Activated CD4-positive, alpha-beta T cell treated with anti-CD3 and anti-CD28 coated beads, Interleukin-2, amount 10 ng/mL, durations not matched to agents 7 days and 5 days (primary cell): Measurements from ENCODE around the gene HYAL3. TPM values are rescaled to one million over a fixed set of nuclear protein-coding genes. Genes with fewer than 3 reads are reported as not detected.
"Not testable (repeated sequence)": the region's sequence is repeated elsewhere in the genome, so short reads cannot be mapped to it uniquely, and the experiment has no call there.

Experiments
- CTCF ChIA-PET: fragments of 350-600 bp; sonication (Branson Sonifier 250); formaldehyde crosslinking; loops from one replicate; lab custom pipeline; 2021; ENCODE audit warnings: antibody characterized with exemption; lab: Charles Lee
- POLR2A ChIA-PET: fragments of 350-600 bp; sonication (Branson Sonifier 250); formaldehyde crosslinking; loops from one replicate; lab custom pipeline; 2021; ENCODE audit warnings: antibody characterized with exemption; lab: Charles Lee
- DNase-seq: peaks from one replicate; pipeline ENCODE4 v3.0.0-alpha.2; 2020
- H3K27ac Mint-ChIP-seq: one replicate; pipeline ENCODE4 v1.8.0; 2021; ENCODE audit warnings: mild to moderate bottlenecking, moderate library complexity, mixed read lengths
- H3K27me3 Mint-ChIP-seq: one replicate; pipeline ENCODE4 v1.8.0; 2021; ENCODE audit warnings: mixed read lengths
- H3K36me3 Mint-ChIP-seq: one replicate; pipeline ENCODE4 v1.8.0; 2021; ENCODE audit warnings: low read depth, mixed read lengths
- H3K4me1 Mint-ChIP-seq: one replicate; pipeline ENCODE4 v1.8.0; 2021; ENCODE audit warnings: mixed read lengths
- H3K4me3 Mint-ChIP-seq: one replicate; pipeline ENCODE4 v1.8.0; 2021; ENCODE audit warnings: mild to moderate bottlenecking, moderate library complexity, mixed read lengths
- H3K9me3 Mint-ChIP-seq: one replicate; pipeline ENCODE4 v1.8.0; 2021; ENCODE audit warnings: mixed read lengths
- total RNA-seq, 2 experiments: library from RNA; stranded (reverse); gene quantifications; one replicate each; pipeline ENCODE4 v1.2.3, GENCODE V29; 2021

The HYAL3 gene
- total RNA-seq, 2 experiments from 2014 or later = 9.2 to 10.9 TPM

DNA sequence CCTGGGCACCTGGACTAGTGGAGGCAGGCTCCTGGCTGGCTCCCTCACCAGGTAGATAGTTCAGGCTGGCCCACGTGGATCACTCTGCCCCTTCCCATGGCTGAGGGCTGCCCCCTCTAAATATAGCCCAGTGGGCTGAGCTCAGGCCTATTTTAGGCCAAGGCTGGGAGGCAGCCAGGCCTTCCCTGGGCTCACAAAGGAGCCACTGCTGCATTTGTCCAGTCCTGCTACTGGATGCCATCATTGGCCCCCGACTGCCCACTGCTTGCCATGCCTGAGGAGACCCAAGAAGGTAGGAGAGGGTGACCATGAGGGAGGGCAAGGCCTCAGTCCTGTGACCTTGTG lies 20.4 kb downstream of the HYAL3 start, which contains the start of gene LSMEM2:
TSS of gene LSMEM2 (plus strand) at position 208 of the 345 bp plus-strand sequence. CDS start at position 235, 27 bp downstream.
- POLR2A ChIA-PET = no interaction called here
- no peak within 1 kb of the TSS for H3K27ac Mint-ChIP-seq
- no peak within 1 kb of the TSS for H3K4me3 Mint-ChIP-seq
- H3K27me3 Mint-ChIP-seq = peaks cover 37% of the 10 kb centered on the region
- CTCF ChIA-PET = interaction anchor here (0.5 to 2.4 kb wide), 6 partner anchors 10 to 84 kb away, joined by 3 to 9 read pairs (median 6); no protein-coding TSS in a partner anchor
- H3K36me3 Mint-ChIP-seq = no peaks in the 10 kb centered on the region
- H3K9me3 Mint-ChIP-seq = no peaks in the 10 kb centered on the region
- peaks cover 20% of the 10 kb centered on the region for H3K4me1 Mint-ChIP-seq
- DNase-seq = no peak

- no peak for DNase-seq
- Mint-ChIP-seq H3K36me3 (no peaks in the 10 kb centered on the region), H3K27ac (no peak overlapping the region), H3K4me1 (peaks cover 21% of the 10 kb centered on the region), H3K27me3 (peaks cover 39% of the 10 kb centered on the region), H3K4me3 (no peak overlapping the region), H3K9me3 (no peaks in the 10 kb centered on the region)
- CTCF ChIA-PET = interaction anchor here (0.6 to 2.4 kb wide), 5 partner anchors 10 to 272 kb away, joined by 3 to 9 read pairs (median 6); no protein-coding TSS in a partner anchor
- POLR2A ChIA-PET = no interaction called here
Observed at GRCh38 chr3:50278123-50278879, 20.9 kb downstream of the HYAL3 start.

- Mint-ChIP-seq H3K27me3 (peaks cover 44% of the 10 kb centered on the region), H3K4me3 (no peak overlapping the region), H3K4me1 (peaks cover 29% of the 10 kb centered on the region), H3K36me3 (no peaks in the 10 kb centered on the region), H3K27ac (no peak overlapping the region), H3K9me3 (no peaks in the 10 kb centered on the region)
- POLR2A ChIA-PET = no interaction called here
- CTCF ChIA-PET = interaction anchor here (0.6 to 1.9 kb wide), 3 partner anchors 20 to 493 kb away, joined by 5 to 6 read pairs (median 6); partner anchors contain the start of genes HYAL3 and NAA80
- no peak for DNase-seq
Observed at GRCh38 chr3:50276762-50277101, 22.5 kb downstream of the HYAL3 start.

DNA sequence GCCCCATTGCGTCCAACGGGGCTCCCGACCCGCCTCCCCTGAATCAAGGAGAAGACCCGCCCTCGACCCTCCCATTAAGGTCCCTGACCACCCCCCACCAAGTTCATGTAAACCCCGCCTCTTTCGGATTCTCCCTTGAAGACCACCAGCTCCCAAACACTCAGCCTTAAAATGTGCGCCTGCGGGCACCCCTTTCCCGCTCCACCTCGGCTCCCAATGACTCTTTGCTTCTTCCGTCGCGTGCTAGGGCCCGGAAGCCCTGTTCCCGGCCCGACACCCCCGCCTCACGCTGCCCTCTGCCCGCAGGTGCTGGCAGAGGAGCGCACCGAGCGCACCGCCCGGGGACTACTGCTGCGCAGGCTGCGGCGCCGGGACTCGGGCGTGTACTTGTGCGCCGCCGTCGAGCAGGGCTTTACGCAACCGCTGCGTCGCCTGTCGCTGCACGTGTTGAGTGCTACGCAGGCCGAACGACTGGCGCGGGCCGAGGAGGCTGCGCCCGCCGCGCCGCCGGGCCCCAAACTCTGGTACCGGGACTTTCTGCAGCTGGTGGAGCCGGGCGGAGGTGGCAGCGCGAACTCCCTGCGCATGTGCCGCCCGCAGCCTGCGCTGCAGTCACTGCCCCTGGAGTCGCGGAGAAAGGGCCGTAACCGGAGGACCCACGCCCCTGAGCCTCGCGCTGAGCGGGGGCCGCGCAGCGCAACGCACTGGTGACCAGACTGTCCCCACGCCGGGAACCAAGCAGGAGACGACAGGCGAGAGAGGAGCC lies 23.0 kb downstream of the HYAL3 start:
- peak overlapping the region; percentile 9 for H3K27ac Mint-ChIP-seq
- H3K36me3 Mint-ChIP-seq = no peaks in the 10 kb centered on the region
- no peak overlapping the region for H3K4me3 Mint-ChIP-seq
- H3K9me3 Mint-ChIP-seq = no peaks in the 10 kb centered on the region
- H3K27me3 Mint-ChIP-seq = peaks cover 44% of the 10 kb centered on the region
- CTCF ChIA-PET = interaction anchor here (0.6 to 2.9 kb wide), 7 partner anchors 19 to 735 kb away, joined by 3 to 23 read pairs (median 5); partner anchors contain the start of genes GNAI2, HYAL3 and NAA80
- DNase-seq = peak; percentile 51
- POLR2A ChIA-PET = no interaction called here
- H3K4me1 Mint-ChIP-seq = peaks cover 35% of the 10 kb centered on the region

DNA sequence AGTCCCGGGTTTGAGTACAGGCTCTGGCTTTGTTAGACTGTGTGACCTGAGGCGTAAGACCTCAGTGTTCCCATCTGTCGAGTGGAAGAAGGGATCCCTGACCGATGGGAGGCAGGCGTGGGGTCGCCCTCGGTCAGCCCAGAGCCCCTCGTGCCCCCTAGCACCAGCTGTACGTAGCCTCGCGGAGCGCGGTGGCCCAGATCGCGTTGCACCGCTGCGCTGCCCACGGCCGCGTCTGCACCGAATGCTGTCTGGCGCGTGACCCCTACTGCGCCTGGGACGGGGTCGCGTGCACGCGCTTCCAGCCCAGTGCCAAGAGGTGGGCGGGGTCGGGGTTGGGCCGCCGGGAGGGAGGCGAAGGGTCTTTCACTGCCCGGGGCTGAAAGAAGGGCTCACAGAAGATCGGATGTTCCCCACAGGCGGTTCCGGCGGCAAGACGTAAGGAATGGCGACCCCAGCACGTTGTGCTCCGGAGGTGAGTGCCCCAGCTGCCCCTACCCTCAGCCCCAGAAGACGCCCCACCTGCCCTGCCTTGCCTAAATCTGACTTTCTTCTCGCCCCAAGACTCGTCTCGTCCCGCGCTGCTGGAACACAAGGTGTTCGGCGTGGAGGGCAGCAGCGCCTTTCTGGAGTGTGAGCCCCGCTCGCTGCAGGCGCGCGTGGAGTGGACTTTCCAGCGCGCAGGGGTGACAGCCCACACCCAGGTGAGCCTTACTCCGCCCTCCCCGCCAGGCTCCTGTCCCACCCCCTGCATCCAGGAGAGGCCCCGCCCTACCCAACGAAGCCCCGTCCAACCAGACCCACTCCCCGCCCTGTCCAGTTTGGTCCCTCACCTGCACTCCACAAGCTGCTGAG lies 23.8 kb downstream of the HYAL3 start:
- Mint-ChIP-seq H3K4me3 (peak overlapping the region; percentile 32), H3K9me3 (no peaks in the 10 kb centered on the region), H3K4me1 (peaks cover 35% of the 10 kb centered on the region), H3K27me3 (peaks cover 44% of the 10 kb centered on the region), H3K27ac (no peak overlapping the region), H3K36me3 (no peaks in the 10 kb centered on the region)
- ChIA-PET POLR2A (no interaction called here), CTCF (interaction anchor here (0.6 to 2.9 kb wide), 18 partner anchors 12 to 734 kb away, joined by 3 to 23 read pairs (median 4); partner anchors contain the start of genes GNAI2, HYAL3, IFRD2 and NAA80)
- no peak for DNase-seq

- no peaks in the 10 kb centered on the region for H3K9me3 Mint-ChIP-seq
- H3K27me3 Mint-ChIP-seq = peaks cover 44% of the 10 kb centered on the region
- peak; percentile 82 for DNase-seq
- CTCF ChIA-PET = interaction anchor here (0.6 to 2.9 kb wide), 14 partner anchors 11 to 85 kb away, joined by 3 to 23 read pairs (median 4); partner anchors contain the start of genes GNAI2 and IFRD2
- POLR2A ChIA-PET = no interaction called here
- H3K4me3 Mint-ChIP-seq = peak overlapping the region; percentile 48
- H3K4me1 Mint-ChIP-seq = peaks cover 35% of the 10 kb centered on the region
- H3K36me3 Mint-ChIP-seq = no peaks in the 10 kb centered on the region
- H3K27ac Mint-ChIP-seq = peak overlapping the region; percentile 69
Observed at GRCh38 chr3:50274371-50275104, 24.7 kb downstream of the HYAL3 start.

GRCh38 chr3:50273689-50274065 lies 25.5 kb downstream of the HYAL3 start:
- Mint-ChIP-seq H3K27me3 (peaks cover 45% of the 10 kb centered on the region), H3K9me3 (no peaks in the 10 kb centered on the region), H3K36me3 (no peaks in the 10 kb centered on the region), H3K4me3 (no peak overlapping the region), H3K4me1 (peaks cover 35% of the 10 kb centered on the region), H3K27ac (no peak overlapping the region)
- ChIA-PET POLR2A (interaction anchor here (0.5 kb wide), 1 partner anchor 162 kb away, joined by 3 read pairs; no protein-coding TSS in a partner anchor), CTCF (interaction anchor here (0.8 to 2.9 kb wide), 2 partner anchors 10 to 80 kb away, joined by 3 to 23 read pairs; no protein-coding TSS in a partner anchor)
- no peak for DNase-seq

DNA sequence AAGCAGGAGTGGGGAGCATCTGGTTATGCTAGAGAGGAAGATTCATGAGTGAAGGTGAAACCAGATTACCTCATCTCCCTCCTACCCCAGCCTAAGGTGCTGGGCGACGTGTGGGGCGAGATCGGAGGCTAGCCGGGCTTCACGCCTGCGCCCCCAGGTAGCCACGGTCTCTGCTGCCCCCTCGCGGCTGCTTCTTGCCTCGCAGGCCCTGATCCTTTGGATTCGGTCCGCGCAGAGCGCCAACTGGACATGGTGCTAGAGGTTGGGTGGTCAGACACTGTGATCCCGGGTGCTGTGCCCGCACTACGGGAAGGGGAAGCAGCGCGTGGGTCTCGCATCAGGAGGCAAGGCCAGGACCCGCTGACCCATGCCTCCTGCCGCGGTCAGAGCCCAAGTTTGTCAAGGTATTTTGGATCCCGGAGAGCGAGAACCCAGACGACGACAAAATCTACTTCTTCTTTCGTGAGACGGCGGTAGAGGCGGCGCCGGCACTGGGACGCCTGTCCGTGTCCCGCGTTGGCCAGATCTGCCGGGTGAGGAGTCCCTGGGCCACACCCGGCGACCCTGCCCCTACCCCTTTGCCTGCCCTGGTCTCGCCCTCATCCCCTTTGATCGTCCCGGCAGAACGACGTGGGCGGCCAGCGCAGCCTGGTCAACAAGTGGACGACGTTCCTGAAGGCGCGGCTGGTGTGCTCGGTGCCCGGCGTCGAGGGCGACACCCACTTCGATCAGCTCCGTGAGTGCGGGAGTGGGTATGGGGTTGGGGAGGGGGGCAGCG lies 26.1 kb downstream of the HYAL3 start:
- Mint-ChIP-seq H3K4me3 (peak overlapping the region; percentile 54), H3K27ac (peak overlapping the region; percentile 26), H3K9me3 (no peaks in the 10 kb centered on the region), H3K27me3 (peaks cover 44% of the 10 kb centered on the region), H3K4me1 (peaks cover 35% of the 10 kb centered on the region), H3K36me3 (no peaks in the 10 kb centered on the region)
- peak; percentile 87 for DNase-seq
- CTCF ChIA-PET = interaction anchor here (0.6 to 2.9 kb wide), 8 partner anchors 9 to 1070 kb away, joined by 3 to 23 read pairs (median 4); no protein-coding TSS in a partner anchor
- POLR2A ChIA-PET = interaction anchor here (0.5 to 0.6 kb wide), 2 partner anchors 77 to 161 kb away, joined by 3 to 6 read pairs; no protein-coding TSS in a partner anchor

DNA sequence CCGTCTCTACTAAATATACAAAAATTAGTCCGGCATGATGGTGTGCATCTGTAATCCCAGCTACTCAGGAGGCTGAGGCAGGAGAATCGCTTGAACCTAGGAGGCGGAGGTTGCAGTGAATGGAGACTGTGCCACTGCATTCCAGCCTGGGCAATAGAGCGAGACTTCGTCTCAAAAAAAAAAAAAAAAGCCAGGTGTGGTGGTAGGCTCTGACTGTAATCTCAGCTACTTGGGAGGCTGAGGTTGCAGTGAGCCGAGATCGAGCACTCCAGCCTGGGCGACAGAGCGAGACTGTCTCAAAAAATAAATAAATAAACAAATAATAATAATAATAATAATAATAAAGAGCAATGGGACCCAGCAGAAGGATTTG lies 26.7 kb downstream of the HYAL3 start:
- DNase-seq, H3K9me3 Mint-ChIP-seq, H3K36me3 Mint-ChIP-seq, H3K4me3 Mint-ChIP-seq, H3K27ac Mint-ChIP-seq: not testable (repeated sequence)
- ChIA-PET POLR2A (interaction anchor here (0.6 kb wide), 1 partner anchor 77 kb away, joined by 6 read pairs; no protein-coding TSS in a partner anchor), CTCF (interaction anchor here (0.6 to 2.6 kb wide), 11 partner anchors 9 to 1071 kb away, joined by 3 to 11 read pairs (median 4); partner anchors contain the start of gene GNAI2)
- Mint-ChIP-seq H3K27me3 (peaks cover 43% of the 10 kb centered on the region), H3K4me1 (peaks cover 35% of the 10 kb centered on the region)

- DNase-seq = no peak
- H3K4me1 Mint-ChIP-seq = peaks cover 35% of the 10 kb centered on the region
- no peaks in the 10 kb centered on the region for H3K36me3 Mint-ChIP-seq
- ChIA-PET POLR2A (no interaction called here), CTCF (interaction anchor here (1.0 to 2.6 kb wide), 11 partner anchors 8 to 77 kb away, joined by 3 to 11 read pairs (median 5); partner anchors contain the start of gene GNAI2)
- H3K9me3 Mint-ChIP-seq = no peaks in the 10 kb centered on the region
- H3K27me3 Mint-ChIP-seq = peaks cover 42% of the 10 kb centered on the region
- H3K4me3 Mint-ChIP-seq = no peak overlapping the region
- peak overlapping the region; percentile 65 for H3K27ac Mint-ChIP-seq
Observed at GRCh38 chr3:50271314-50271936, 27.8 kb downstream of the HYAL3 start.
